RWPE2 (cell line): ENCODE data around the gene MRPL12.

Experiments used
- ATAC-seq: fragments of 200-7000 bp; cut with Tn5 transposase; 3 replicates; pipeline ENCODE4 v1.9.1; 2021; ENCODE audit warnings: low read depth
- DNase-seq: peaks from one replicate; pipeline ENCODE4 v3.0.0-alpha.2; 2020; ENCODE audit warnings: low spot score
- H3K27ac ChIP-seq: fragments of 450-650 bp; 2 replicates; pipeline ENCODE4 v1.5.1; 2017; ENCODE audit warnings: mild to moderate bottlenecking; ENCODE audit not compliant: poor library complexity, severe bottlenecking
- H3K27me3 ChIP-seq: fragments of 250-450 bp; sonication (Bioruptor Pico); 2 replicates; pipeline ENCODE4 v1.5.1; 2021; ENCODE audit warnings: mild to moderate bottlenecking, moderate library complexity; ENCODE audit not compliant: insufficient read depth, poor library complexity, severe bottlenecking
- H3K36me3 ChIP-seq: fragments of 250-450 bp; sonication (Bioruptor Pico); 2 replicates; pipeline ENCODE4 v1.5.1; 2020; ENCODE audit warnings: low read depth, mild to moderate bottlenecking, moderate library complexity
- H3K4me1 ChIP-seq: fragments of 250-450 bp; sonication (Bioruptor Pico); 2 replicates; pipeline ENCODE4 v1.5.1; 2021; ENCODE audit warnings: mild to moderate bottlenecking, moderate library complexity; ENCODE audit not compliant: insufficient read depth, poor library complexity, severe bottlenecking
- H3K4me3 ChIP-seq: fragments of 250-450 bp; sonication (Bioruptor Pico); 2 replicates; pipeline ENCODE4 v1.5.1; 2021; ENCODE audit warnings: mild to moderate bottlenecking, moderate library complexity; ENCODE audit not compliant: severe bottlenecking
- H3K9me3 ChIP-seq: fragments of 250-450 bp; sonication (Bioruptor Pico); 2 replicates; pipeline ENCODE4 v1.5.1; 2021; ENCODE audit warnings: mild to moderate bottlenecking, moderate library complexity; ENCODE audit not compliant: severe bottlenecking
- TF ChIP-seq, protein P1 (sequence below): fragments of 450-650 bp; IDR thresholded peaks from one replicate; pipeline ENCODE4 v1.5.1; 2017; ENCODE audit warnings: mild to moderate bottlenecking, moderate library complexity; ENCODE audit not compliant: poor library complexity, severe bottlenecking

Gene MRPL12

DNA sequence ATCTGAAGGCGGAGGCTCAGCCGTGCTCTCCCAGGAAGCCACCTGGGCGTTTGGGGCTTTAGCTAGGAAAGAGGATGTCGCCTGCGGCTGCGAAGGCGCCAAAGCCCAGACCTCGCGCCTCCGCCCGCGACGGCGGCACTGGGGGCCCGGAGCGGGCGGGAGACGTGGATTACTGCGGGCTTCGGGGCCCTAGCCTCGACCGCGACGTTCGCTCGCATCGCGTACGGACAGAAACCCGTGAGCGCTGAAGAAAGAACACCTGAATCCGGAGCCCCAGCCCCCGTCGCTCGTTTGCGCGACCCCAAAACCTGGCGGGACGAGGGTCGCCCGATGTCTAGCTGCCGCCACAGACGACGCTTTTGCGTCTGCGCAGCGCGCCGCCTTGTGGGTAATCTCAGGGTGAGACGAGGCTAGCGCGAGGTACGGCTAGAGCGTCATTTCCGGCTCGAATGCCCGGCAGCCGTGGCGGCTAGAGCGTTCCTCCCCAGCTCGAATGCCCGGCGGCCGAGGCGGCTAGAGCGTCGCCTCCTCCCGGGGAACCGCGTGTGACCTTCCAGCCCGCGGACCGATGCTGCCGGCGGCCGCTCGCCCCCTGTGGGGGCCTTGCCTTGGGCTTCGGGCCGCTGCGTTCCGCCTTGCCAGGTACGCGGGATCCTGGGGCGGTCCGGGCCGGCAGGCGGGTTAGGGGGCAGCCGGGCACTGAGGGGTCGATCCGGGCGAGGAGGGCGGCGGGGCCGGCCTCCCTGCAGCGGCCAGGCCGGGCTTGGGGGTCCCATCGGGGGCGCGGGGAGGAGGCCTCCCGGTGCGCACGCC is at the start of gene MRPL12:
TSS of gene MRPL12 (plus strand) at position 434 of the 813 bp plus-strand sequence. CDS start at position 569, 135 bp downstream.
- peak; percentile 79 for ATAC-seq
- no peaks in the 10 kb centered on the region for H3K9me3 ChIP-seq
- H3K4me1 ChIP-seq, result peaks cover 7% of the 10 kb centered on the region
- peak within 1 kb of the TSS; percentile 84 for H3K27ac ChIP-seq
- TF ChIP-seq, protein P1, sequence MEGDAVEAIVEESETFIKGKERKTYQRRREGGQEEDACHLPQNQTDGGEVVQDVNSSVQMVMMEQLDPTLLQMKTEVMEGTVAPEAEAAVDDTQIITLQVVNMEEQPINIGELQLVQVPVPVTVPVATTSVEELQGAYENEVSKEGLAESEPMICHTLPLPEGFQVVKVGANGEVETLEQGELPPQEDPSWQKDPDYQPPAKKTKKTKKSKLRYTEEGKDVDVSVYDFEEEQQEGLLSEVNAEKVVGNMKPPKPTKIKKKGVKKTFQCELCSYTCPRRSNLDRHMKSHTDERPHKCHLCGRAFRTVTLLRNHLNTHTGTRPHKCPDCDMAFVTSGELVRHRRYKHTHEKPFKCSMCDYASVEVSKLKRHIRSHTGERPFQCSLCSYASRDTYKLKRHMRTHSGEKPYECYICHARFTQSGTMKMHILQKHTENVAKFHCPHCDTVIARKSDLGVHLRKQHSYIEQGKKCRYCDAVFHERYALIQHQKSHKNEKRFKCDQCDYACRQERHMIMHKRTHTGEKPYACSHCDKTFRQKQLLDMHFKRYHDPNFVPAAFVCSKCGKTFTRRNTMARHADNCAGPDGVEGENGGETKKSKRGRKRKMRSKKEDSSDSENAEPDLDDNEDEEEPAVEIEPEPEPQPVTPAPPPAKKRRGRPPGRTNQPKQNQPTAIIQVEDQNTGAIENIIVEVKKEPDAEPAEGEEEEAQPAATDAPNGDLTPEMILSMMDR, result peak; percentile 5
- DNase-seq, result peak; percentile 94
- peak within 1 kb of the TSS; percentile 88 for H3K4me3 ChIP-seq
- H3K36me3 ChIP-seq, result peaks cover 63% of the 10 kb centered on the region
- H3K27me3 ChIP-seq, result no peaks in the 10 kb centered on the region

DNA sequence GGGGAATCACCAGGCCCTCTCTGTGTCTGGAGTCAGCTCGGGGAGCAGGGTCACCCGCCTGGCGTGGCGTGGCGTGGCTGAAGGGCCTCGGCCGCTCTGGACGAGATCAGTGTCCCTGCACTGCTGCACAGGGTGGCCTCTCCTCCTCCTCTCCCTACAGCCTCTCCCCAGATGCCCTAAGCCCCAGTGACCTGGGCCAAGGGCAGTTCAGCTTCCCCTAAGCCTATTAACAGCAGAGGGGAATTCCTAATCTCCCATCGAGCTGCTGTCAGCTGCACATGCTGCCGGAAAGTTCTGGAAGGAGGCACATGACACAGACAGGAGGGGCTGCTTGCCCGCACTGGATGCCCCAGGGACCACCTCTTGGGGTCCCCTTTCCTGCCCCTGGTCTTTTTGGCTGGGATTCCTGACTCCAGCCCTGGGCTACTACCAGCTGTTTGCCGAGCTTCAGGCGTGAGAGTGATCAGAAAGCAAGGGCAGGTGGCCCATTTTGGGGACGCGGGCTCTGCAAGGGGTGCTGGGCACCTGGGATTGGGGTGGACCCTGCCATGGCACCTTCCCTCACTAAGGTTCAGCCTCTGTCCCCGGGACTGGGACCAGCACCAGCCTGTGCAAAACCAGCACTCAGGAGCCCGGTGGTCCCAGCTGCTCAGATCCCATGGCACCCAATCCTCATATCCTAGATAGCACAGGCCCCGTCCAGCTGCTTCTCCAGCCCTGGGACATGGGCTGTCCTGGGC is 47.6 kb upstream of the MRPL12 start:
- TF ChIP-seq, protein P1, result no peak
- Histone ChIP-seq H3K36me3 (no peaks in the 10 kb centered on the region), H3K4me3 (no peak overlapping the region), H3K4me1 (peaks cover 8% of the 10 kb centered on the region), H3K27ac (no peak overlapping the region), H3K27me3 (no peaks in the 10 kb centered on the region), H3K9me3 (no peaks in the 10 kb centered on the region)
- DNase-seq (no peak), ATAC-seq (no peak)

DNA sequence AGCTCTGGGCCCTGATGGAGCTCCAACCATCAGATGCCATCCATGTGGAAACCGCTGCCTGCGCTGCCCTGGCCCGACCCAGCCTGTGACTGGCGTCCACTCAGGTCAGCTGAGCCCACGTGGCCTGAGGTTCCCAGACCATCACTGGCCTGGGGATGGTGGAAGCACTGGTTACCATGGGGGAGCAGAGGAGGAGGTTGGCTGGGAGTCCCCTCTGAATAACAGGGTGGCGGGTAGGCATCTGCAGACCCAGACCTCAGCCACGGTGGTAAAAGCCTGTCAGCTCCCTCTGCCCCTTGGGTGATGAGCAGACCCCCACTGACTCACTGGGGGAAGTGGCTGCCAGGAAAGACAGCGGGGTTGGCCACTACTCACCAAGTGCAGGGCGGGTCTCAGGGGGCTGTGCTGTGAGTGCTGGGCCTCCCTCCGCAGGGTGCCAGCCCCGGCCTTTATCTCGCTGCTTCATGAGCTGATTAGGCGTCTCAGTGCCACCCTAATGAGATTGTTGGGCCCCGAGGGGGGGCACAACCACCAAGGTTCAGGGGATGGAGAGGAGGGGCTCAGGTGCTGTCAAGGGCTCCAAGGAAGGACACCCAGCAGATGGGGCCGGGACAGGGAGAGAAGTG is 46.9 kb upstream of the MRPL12 start, which contains the start of gene PDE6G:
TSS of gene PDE6G (minus strand) at position 425 of the 626 bp plus-strand sequence. CDS start 3,237 bp downstream, outside the sequence.
- H3K36me3 ChIP-seq, result no peaks in the 10 kb centered on the region
- no peak for ATAC-seq
- TF ChIP-seq, protein P1, result no peak
- H3K27me3 ChIP-seq, result no peaks in the 10 kb centered on the region
- H3K9me3 ChIP-seq, result no peaks in the 10 kb centered on the region
- DNase-seq, result no peak
- H3K27ac ChIP-seq, result no peak within 1 kb of the TSS
- H3K4me1 ChIP-seq, result peaks cover 8% of the 10 kb centered on the region
- no peak within 1 kb of the TSS for H3K4me3 ChIP-seq

DNA sequence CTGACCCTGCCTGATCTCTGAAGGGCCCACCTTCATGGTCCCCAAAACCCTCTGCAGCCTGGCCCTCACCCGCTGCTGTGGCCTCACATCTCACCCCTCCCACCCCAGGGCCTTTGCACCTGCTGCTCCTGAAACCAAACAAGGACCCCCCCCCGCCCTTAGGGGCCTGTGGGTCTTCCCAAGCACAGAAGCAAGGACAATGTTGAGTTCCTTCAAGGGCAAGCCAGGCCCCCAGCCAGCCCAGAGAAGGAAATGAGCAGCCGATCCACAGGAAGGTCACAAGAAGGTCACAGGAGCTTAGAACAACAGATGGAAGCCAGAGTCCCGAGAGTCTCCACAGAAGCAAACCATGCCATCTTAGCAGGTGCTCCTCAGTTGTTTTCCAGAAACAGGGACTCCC is 46.3 kb upstream of the MRPL12 start:
- Histone ChIP-seq H3K27ac (no peak overlapping the region), H3K4me3 (no peak overlapping the region), H3K9me3 (no peaks in the 10 kb centered on the region), H3K27me3 (no peaks in the 10 kb centered on the region), H3K4me1 (peaks cover 8% of the 10 kb centered on the region), H3K36me3 (no peaks in the 10 kb centered on the region)
- TF ChIP-seq, protein P1, result no peak
- ATAC-seq (no peak), DNase-seq (no peak)
